ENCODE data around the gene MEIKIN. TPM values are rescaled to one million over a fixed set of nuclear protein-coding genes. Genes with fewer than 3 reads are reported as not detected.

MEIKIN gene
- polyA plus RNA-seq, 1 donor (not counting 4 experiments of a cell fraction or from before 2014, with no cell fraction given), result not detected

DNA sequence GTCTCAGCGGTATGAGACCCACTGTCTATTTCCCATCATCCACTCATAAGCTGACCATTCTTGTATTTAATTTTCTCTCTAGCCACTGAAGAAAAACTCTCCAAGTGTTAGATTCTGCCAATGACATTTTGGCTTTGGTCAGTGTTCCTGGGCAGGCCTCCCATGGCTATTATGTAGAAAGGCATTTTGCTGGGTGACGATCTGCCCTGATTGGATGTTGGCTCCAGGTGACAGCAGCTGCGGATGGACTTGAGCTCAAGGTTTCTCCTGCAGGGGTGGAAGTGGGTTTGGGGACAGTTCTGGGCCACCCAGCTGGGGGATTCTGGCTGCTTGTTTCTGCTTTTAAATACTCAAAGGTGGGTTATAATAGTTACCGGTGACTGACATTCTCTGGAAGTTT, 34.4 kb upstream of the MEIKIN start:
- H3K9me3 ChIP-seq (ENCODE audit: control insufficient read depth, low read depth, low read length), result no peaks in the 10 kb centered on the region
- no peak overlapping the region for H3K4me2 ChIP-seq (ENCODE audit: control insufficient read depth, extremely low read depth, insufficient read depth, low read depth, low read length)
- FAIRE-seq (no peak), DNase-seq (ENCODE audit: low read depth, low spot score) (no peak)
- H4K20me1 ChIP-seq (ENCODE audit: control insufficient read depth, extremely low read depth, insufficient read depth, low read length), result no peaks in the 10 kb centered on the region
- H3K9ac ChIP-seq (ENCODE audit: control insufficient read depth, extremely low read depth, insufficient read depth, low read length), result no peak overlapping the region
- H3K4me3 ChIP-seq (ENCODE audit: control insufficient read depth in 2 of 3, extremely low read depth in 1 of 3, insufficient read depth in 2 of 3, low read depth in 1 of 3, low read length in 3 of 3), result no peak overlapping the region
- no peaks in the 10 kb centered on the region for H3K9me1 ChIP-seq (ENCODE audit: control insufficient read depth, extremely low read depth, insufficient read depth, low read length)
- H3K4me1 ChIP-seq (ENCODE audit: control insufficient read depth, extremely low read depth, insufficient read depth, low read length), result no peaks in the 10 kb centered on the region
- no peak overlapping the region for H3K27ac ChIP-seq (ENCODE audit: control insufficient read depth, insufficient read depth, low read length)
- dilution Hi-C loops (cut with MboI; ENCODE audit: extremely low pct_ligation_motif_present, low sequenced_read_pairs), result no loop called here
- no peaks in the 10 kb centered on the region for H3K27me3 ChIP-seq (ENCODE audit: control insufficient read depth, extremely low read depth, insufficient read depth, low read length)
- no peak overlapping the region for H2AFZ ChIP-seq (ENCODE audit: control insufficient read depth, low read length)
- TF ChIP-seq, protein P1, sequence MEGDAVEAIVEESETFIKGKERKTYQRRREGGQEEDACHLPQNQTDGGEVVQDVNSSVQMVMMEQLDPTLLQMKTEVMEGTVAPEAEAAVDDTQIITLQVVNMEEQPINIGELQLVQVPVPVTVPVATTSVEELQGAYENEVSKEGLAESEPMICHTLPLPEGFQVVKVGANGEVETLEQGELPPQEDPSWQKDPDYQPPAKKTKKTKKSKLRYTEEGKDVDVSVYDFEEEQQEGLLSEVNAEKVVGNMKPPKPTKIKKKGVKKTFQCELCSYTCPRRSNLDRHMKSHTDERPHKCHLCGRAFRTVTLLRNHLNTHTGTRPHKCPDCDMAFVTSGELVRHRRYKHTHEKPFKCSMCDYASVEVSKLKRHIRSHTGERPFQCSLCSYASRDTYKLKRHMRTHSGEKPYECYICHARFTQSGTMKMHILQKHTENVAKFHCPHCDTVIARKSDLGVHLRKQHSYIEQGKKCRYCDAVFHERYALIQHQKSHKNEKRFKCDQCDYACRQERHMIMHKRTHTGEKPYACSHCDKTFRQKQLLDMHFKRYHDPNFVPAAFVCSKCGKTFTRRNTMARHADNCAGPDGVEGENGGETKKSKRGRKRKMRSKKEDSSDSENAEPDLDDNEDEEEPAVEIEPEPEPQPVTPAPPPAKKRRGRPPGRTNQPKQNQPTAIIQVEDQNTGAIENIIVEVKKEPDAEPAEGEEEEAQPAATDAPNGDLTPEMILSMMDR (optimal IDR thresholded peaks at IDR 0.05 in 1 of 3, IDR thresholded peaks at IDR 0.05 in 1 of 3, conservative IDR thresholded peaks at IDR 0.05 in 1 of 3; ENCODE audit: extremely low read depth in 1 of 3, insufficient read depth in 2 of 3, low read length in 3 of 3), result no peak
- TF ChIP-seq EZH2 (IDR thresholded peaks at IDR 0.05; ENCODE audit: low read length), result no peak
- no peaks in the 10 kb centered on the region for H3K79me2 ChIP-seq (ENCODE audit: control insufficient read depth, insufficient read depth, low read length)
- no peaks in the 10 kb centered on the region for H3K36me3 ChIP-seq (ENCODE audit: control insufficient read depth in 2 of 2, extremely low read depth in 1 of 2, insufficient read depth in 2 of 2, low read length in 2 of 2)

DNA sequence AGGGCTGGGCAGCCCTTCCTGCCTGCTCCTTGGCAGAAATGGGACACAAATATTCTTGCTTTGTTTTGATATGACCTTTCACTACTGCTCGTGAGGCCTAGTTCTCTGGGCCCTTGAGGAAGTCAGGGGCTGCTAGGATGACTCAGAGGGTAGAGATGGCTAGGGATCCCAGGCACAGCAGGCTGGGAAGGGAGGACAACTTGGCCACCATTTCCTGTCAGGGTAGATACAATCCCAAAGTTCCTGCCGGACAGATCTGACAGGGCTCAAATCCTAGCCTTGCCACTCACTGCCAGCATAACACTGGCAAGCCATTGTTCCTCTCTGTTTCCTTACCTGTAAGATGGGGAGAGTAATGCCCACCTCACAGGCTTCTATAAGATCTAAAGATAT, 31.7 kb upstream of the MEIKIN start:
- Histone ChIP-seq H3K36me3 (ENCODE audit: control insufficient read depth in 2 of 2, extremely low read depth in 1 of 2, insufficient read depth in 2 of 2, low read length in 2 of 2) (no peaks in the 10 kb centered on the region), H3K27ac (ENCODE audit: control insufficient read depth, insufficient read depth, low read length) (no peak overlapping the region), H3K4me1 (ENCODE audit: control insufficient read depth, extremely low read depth, insufficient read depth, low read length) (no peaks in the 10 kb centered on the region), H3K79me2 (ENCODE audit: control insufficient read depth, insufficient read depth, low read length) (no peaks in the 10 kb centered on the region), H3K9me3 (ENCODE audit: control insufficient read depth, low read depth, low read length) (no peaks in the 10 kb centered on the region), H3K4me2 (ENCODE audit: control insufficient read depth, extremely low read depth, insufficient read depth, low read depth, low read length) (no peak overlapping the region), H3K4me3 (ENCODE audit: control insufficient read depth in 2 of 3, extremely low read depth in 1 of 3, insufficient read depth in 2 of 3, low read depth in 1 of 3, low read length in 3 of 3) (no peak overlapping the region), H4K20me1 (ENCODE audit: control insufficient read depth, extremely low read depth, insufficient read depth, low read length) (no peaks in the 10 kb centered on the region), H3K9ac (ENCODE audit: control insufficient read depth, extremely low read depth, insufficient read depth, low read length) (no peak overlapping the region), H3K27me3 (ENCODE audit: control insufficient read depth, extremely low read depth, insufficient read depth, low read length) (no peaks in the 10 kb centered on the region), H3K9me1 (ENCODE audit: control insufficient read depth, extremely low read depth, insufficient read depth, low read length) (no peaks in the 10 kb centered on the region), H2AFZ (ENCODE audit: control insufficient read depth, low read length) (no peak overlapping the region)
- FAIRE-seq (no peak), DNase-seq (ENCODE audit: low read depth, low spot score) (no peak)
- no peak for TF ChIP-seq EZH2 (IDR thresholded peaks at IDR 0.05; ENCODE audit: low read length)
- dilution Hi-C loops (cut with MboI; ENCODE audit: extremely low pct_ligation_motif_present, low sequenced_read_pairs), result no loop called here

Measured in keratinocyte (primary cell).